ENCODE data around the gene SLC13A2. TPM values are rescaled to one million over a fixed set of nuclear protein-coding genes. Genes with fewer than 3 reads are reported as not detected.

The SLC13A2 gene
- total RNA-seq, 1 experiment from 2014 or later: not detected

- Mint-ChIP-seq H3K4me3 (no peak overlapping the region), H3K4me1 (peaks cover 7 to 20% of the 10 kb centered on the region in 2 experiments), H3K27me3 (ENCODE audit: low read depth) (peaks cover 28% of the 10 kb centered on the region), H3K36me3 (ENCODE audit: insufficient read depth in 1 of 3, low read depth in 3 of 3) (no peaks in the 10 kb centered on the region; a peak in 1 of 7 replicates), H3K27ac (no peak overlapping the region), H3K9me3 (no peaks in the 10 kb centered on the region; a peak in 1 of 5 replicates)
- no peaks in the 10 kb centered on the region for H3K4me1 ChIP-seq (ENCODE audit: insufficient read depth, low read length)
- H3K79me2 ChIP-seq (ENCODE audit: insufficient read depth, low read length): no peaks in the 10 kb centered on the region
- no peak overlapping the region for H2BK20ac ChIP-seq (ENCODE audit: low read depth, low read length, poor library complexity, severe bottlenecking)
- H3K9me3 ChIP-seq (ENCODE audit: control insufficient read depth, low read depth, low read length): no peaks in the 10 kb centered on the region
- H3K27ac ChIP-seq (ENCODE audit: insufficient read length, low read depth, low read length): no peak overlapping the region
- H4K5ac ChIP-seq (ENCODE audit: insufficient read length, low read depth, low read length): no peak overlapping the region
- H3T11ph ChIP-seq (ENCODE audit: low read length): no peak overlapping the region
- no peak overlapping the region for H3K4me2 ChIP-seq (ENCODE audit: insufficient read depth, insufficient read length, low read length)
- H2BK15ac ChIP-seq (ENCODE audit: low read depth, low read length): no peak overlapping the region; the same call in 1 of the 2 replicates
- H2BK5ac ChIP-seq (ENCODE audit: insufficient read length, low read length): no peak overlapping the region
- no peak for TF ChIP-seq CTCF (conservative IDR thresholded peaks at IDR 0.05)
- no peak overlapping the region for H2AFZ ChIP-seq (ENCODE audit: low read length)
- H4K91ac ChIP-seq (ENCODE audit: insufficient read length, low read depth, low read length): no peak overlapping the region
- H3K23ac ChIP-seq (ENCODE audit: insufficient read length, low read depth, low read length): no peak overlapping the region
- no peak overlapping the region for H3K14ac ChIP-seq (ENCODE audit: insufficient read depth, low read length)
- H3K18ac ChIP-seq (ENCODE audit: insufficient read length, low read depth, low read length): no peak overlapping the region
- DNase-seq: no peak
- no peak overlapping the region for H2AK5ac ChIP-seq (ENCODE audit: insufficient read length, low read length)
- no peak overlapping the region for H2BK120ac ChIP-seq (ENCODE audit: low read depth, low read length, poor library complexity, severe bottlenecking)
- H3K79me1 ChIP-seq (ENCODE audit: insufficient read depth, low read depth, low read length, poor library complexity, severe bottlenecking): no peaks in the 10 kb centered on the region
- WGBS (ENCODE audit: extremely low coverage, insufficient read length, low lambda C conversion rate): no CpG with 5 or more reads among the region's 7 CpGs
- H3K23me2 ChIP-seq (ENCODE audit: insufficient read length, low read depth, low read length, poor library complexity, severe bottlenecking): no peaks in the 10 kb centered on the region
- no peak overlapping the region for H4K8ac ChIP-seq (replicated peaks; ENCODE audit: insufficient read length, low read depth, low read length)
- H2BK12ac ChIP-seq (ENCODE audit: insufficient read length, low read depth, low read length): no peak overlapping the region
- H3K56ac ChIP-seq (ENCODE audit: insufficient read length, low read depth, low read length): no peak overlapping the region
- H3K4ac ChIP-seq (ENCODE audit: low read depth, low read length): no peak overlapping the region
- H3K27me3 ChIP-seq (ENCODE audit: insufficient read depth, low read length): no peaks in the 10 kb centered on the region
- no peaks in the 10 kb centered on the region for H4K20me1 ChIP-seq (ENCODE audit: control insufficient read depth, insufficient read depth, insufficient read length)
- H3K9ac ChIP-seq (ENCODE audit: extremely low read depth, insufficient read length, low read length): no peak overlapping the region
Observed at GRCh38 chr17:28488533-28489276, 15.3 kb downstream of the SLC13A2 start.
